GM12875 (cell line): ENCODE measurements around the gene BIRC3.
A peak's percentile ranks its signal among the peaks of the same experiment; 100 is the strongest.

ENCODE experiments used
- H3K4me3 ChIP-seq: one replicate; pipeline ENCODE4 v1.5.1; 2011; ENCODE audit warnings: low read depth, low read length, control low read depth
- CTCF ChIP-seq: IDR thresholded peaks from 2 replicates; pipeline ENCODE4 v1.5.1; 2011; ENCODE audit warnings: low read depth, mild to moderate bottlenecking, control low read depth, inconsistent platforms, low read length, moderate library complexity, borderline replicate concordance; ENCODE audit not compliant: insufficient read depth

Gene BIRC3

GRCh38 chr11:102286292-102286691, 31.0 kb upstream of the BIRC3 start:
- no peak overlapping the region for H3K4me3 ChIP-seq
- TF ChIP-seq CTCF = no peak

GRCh38 chr11:102287964-102288724, 29.1 kb upstream of the BIRC3 start:
- TF ChIP-seq CTCF = peak; percentile 43; the same call in 1 of the 2 replicates
- no peak overlapping the region for H3K4me3 ChIP-seq

- no peak for TF ChIP-seq CTCF
These were observed 28.6 kb upstream of the BIRC3 start for GRCh38 chr11:102288725-102289083.

GRCh38 chr11:102289592-102289991, 27.7 kb upstream of the BIRC3 start:
- no peak overlapping the region for H3K4me3 ChIP-seq
- no peak for TF ChIP-seq CTCF

More at GRCh38 chr11:102288725-102289083, 28.6 kb upstream of the BIRC3 start:
- no peak overlapping the region for H3K4me3 ChIP-seq

GRCh38 chr11:102291831-102292230, 25.5 kb upstream of the BIRC3 start:
- no peak for TF ChIP-seq CTCF
- no peak overlapping the region for H3K4me3 ChIP-seq

- no peak overlapping the region for H3K4me3 ChIP-seq
- TF ChIP-seq CTCF = no peak
These were observed 24.4 kb upstream of the BIRC3 start for GRCh38 chr11:102292933-102293332.

GRCh38 chr11:102293873-102294601, 23.2 kb upstream of the BIRC3 start:
- peak; percentile 73 for TF ChIP-seq CTCF
- H3K4me3 ChIP-seq = no peak overlapping the region
